Bronchial epithelial cell (primary cell): Measurements from ENCODE around the gene KIF4B. TPM values are rescaled to one million over a fixed set of nuclear protein-coding genes. Genes with fewer than 3 reads are reported as not detected.

Experiments used
- DNase-seq: peaks from one replicate; pipeline ENCODE4 v3.0.0-alpha.2; 2010; ENCODE audit warnings: low read depth
- FAIRE-seq: peaks from 2 replicates; lab custom pipeline; 2011; peaks lifted over from hg19 to GRCh38; lab: Jason Lieb, UNC
- H3K27me3 ChIP-seq: 2 replicates; pipeline ENCODE4 v1.5.1; 2011; ENCODE audit warnings: low read length; ENCODE audit not compliant: control insufficient read depth, insufficient read depth
- H3K36me3 ChIP-seq: 2 replicates; pipeline ENCODE4 v1.5.1; 2011; ENCODE audit warnings: low read length; ENCODE audit not compliant: control insufficient read depth, insufficient read depth
- H3K4me3 ChIP-seq: 2 replicates; pipeline ENCODE4 v1.5.1; 2011; ENCODE audit warnings: mild to moderate bottlenecking, low read depth, low read length, control low read depth
- CTCF ChIP-seq: IDR thresholded peaks from 2 replicates; pipeline ENCODE4 v1.5.1; 2011; ENCODE audit warnings: mild to moderate bottlenecking, moderate library complexity, low read length, control low read depth, inconsistent platforms; ENCODE audit not compliant: insufficient read depth, severe bottlenecking
- total RNA-seq: library from RNA; depleted of rRNA; stranded (reverse); fragments of >200 nt; gene quantifications from 2 replicates; pipeline ENCODE4 v1.2.1, GENCODE V29; 2014

Gene KIF4B
- total RNA-seq, 1 donor from 2014 or later, result under 0.01 TPM

GRCh38 chr5:155046591-155046990, 33.0 kb downstream of the KIF4B start:
- no peak for TF ChIP-seq CTCF
- no peaks in the 10 kb centered on the region for H3K27me3 ChIP-seq
- FAIRE-seq, result no peak
- no peak overlapping the region for H3K4me3 ChIP-seq
- H3K36me3 ChIP-seq, result no peaks in the 10 kb centered on the region
- DNase-seq, result no peak

- Histone ChIP-seq H3K27me3 (no peaks in the 10 kb centered on the region), H3K4me3 (no peak overlapping the region), H3K36me3 (no peaks in the 10 kb centered on the region)
- DNase-seq (no peak), FAIRE-seq (no peak)
- TF ChIP-seq CTCF, result no peak
Measured at GRCh38 chr5:155047818-155048217, 34.3 kb downstream of the KIF4B start.

- DNase-seq (peak; percentile 17), FAIRE-seq (no peak)
- TF ChIP-seq CTCF, result peak; percentile 53
- Histone ChIP-seq H3K36me3 (no peaks in the 10 kb centered on the region), H3K4me3 (no peak overlapping the region), H3K27me3 (no peaks in the 10 kb centered on the region)
Measured at GRCh38 chr5:155049569-155050383, 36.2 kb downstream of the KIF4B start.

- H3K27me3 ChIP-seq, result no peaks in the 10 kb centered on the region
- H3K36me3 ChIP-seq, result no peaks in the 10 kb centered on the region
- FAIRE-seq, result no peak
- no peak overlapping the region for H3K4me3 ChIP-seq
- TF ChIP-seq CTCF, result no peak
- no peak for DNase-seq
Measured at GRCh38 chr5:155050384-155051019, 36.9 kb downstream of the KIF4B start.

GRCh38 chr5:155052532-155052931, 39.0 kb downstream of the KIF4B start:
- no peaks in the 10 kb centered on the region for H3K36me3 ChIP-seq
- DNase-seq, result no peak
- H3K27me3 ChIP-seq, result no peaks in the 10 kb centered on the region
- TF ChIP-seq CTCF, result no peak
- no peak for FAIRE-seq
- no peak overlapping the region for H3K4me3 ChIP-seq

- no peak for TF ChIP-seq CTCF
- no peak overlapping the region for H3K4me3 ChIP-seq
- no peak for FAIRE-seq
Measured at GRCh38 chr5:155053501-155053900, 39.9 kb downstream of the KIF4B start.

More at GRCh38 chr5:155053501-155053900, 39.9 kb downstream of the KIF4B start:
- no peaks in the 10 kb centered on the region for H3K36me3 ChIP-seq
- no peaks in the 10 kb centered on the region for H3K27me3 ChIP-seq
- DNase-seq, result no peak
